H1 (cell line): ENCODE data around the gene SHISA8. TPM values are rescaled to one million over a fixed set of nuclear protein-coding genes. Genes with fewer than 3 reads are reported as not detected.

Experiments
- CTCF ChIA-PET: fragments of 300-600 bp; sonication (Branson Sonifier 250); formaldehyde crosslinking; loops from one replicate; lab custom pipeline; 2021; ENCODE audit not compliant: partially characterized antibody; lab: Charles Lee
- POLR2A ChIA-PET: fragments of 300-600 bp; sonication (Branson Sonifier 250); formaldehyde crosslinking; loops from one replicate; lab custom pipeline; 2021; ENCODE audit warnings: inconsistent platforms; ENCODE audit not compliant: partially characterized antibody; lab: Charles Lee
- DNase-seq, 2 experiments: peaks; one replicate each; pipeline versions ENCODE4 v3.0.0 to v3.0.0-alpha.2; 2010 to 2022; ENCODE audit warnings: low spot score in 2 of 2, low read depth in 1 of 2, mixed read lengths in 1 of 2
- FAIRE-seq: peaks from 2 replicates; lab custom pipeline; 2011; peaks lifted over from hg19 to GRCh38; lab: Jason Lieb, UNC
- H2AFZ ChIP-seq: 2 replicates; pipeline ENCODE4 v1.8.1; 2012; ENCODE audit warnings: low read length, inconsistent platforms
- H2AK5ac ChIP-seq: 2 replicates; pipeline ENCODE4 v1.6.1; 2013; ENCODE audit warnings: low read depth, low read length
- H2BK120ac ChIP-seq: replicated peaks from 2 replicates; pipeline ENCODE3; 2013; ENCODE audit warnings: low read depth, low read length, inconsistent platforms
- H2BK12ac ChIP-seq: 2 replicates; pipeline ENCODE4 v1.6.1; 2013; ENCODE audit warnings: low read depth, low read length
- H2BK15ac ChIP-seq: 2 replicates; pipeline ENCODE4 v1.6.1; 2013; ENCODE audit warnings: low read length
- H2BK20ac ChIP-seq: 2 replicates; pipeline ENCODE4 v1.6.1; 2013; ENCODE audit warnings: low read length
- H2BK5ac ChIP-seq: 2 replicates; pipeline ENCODE4 v1.6.1; 2013; ENCODE audit warnings: low read depth, low read length
- H3K14ac ChIP-seq: 2 replicates; pipeline ENCODE4 v1.6.1; 2013; ENCODE audit warnings: inconsistent platforms; ENCODE audit not compliant: insufficient read length
- H3K18ac ChIP-seq: 2 replicates; pipeline ENCODE4 v1.6.1; 2013; ENCODE audit warnings: low read length; ENCODE audit errors: extremely low read depth
- H3K23ac ChIP-seq: 2 replicates; pipeline ENCODE4 v1.6.1; 2013; ENCODE audit warnings: inconsistent platforms; ENCODE audit not compliant: insufficient read length
- H3K23me2 ChIP-seq: 2 replicates; pipeline ENCODE4 v1.6.1; 2013; ENCODE audit warnings: low read depth, low read length
- H3K27ac ChIP-seq: 2 replicates; pipeline ENCODE4 v1.6.1; 2011; ENCODE audit warnings: low read depth, low read length, inconsistent platforms
- H3K27me3 ChIP-seq, 4 experiments: replicated peaks in 1 of 4; 1 replicate in 1 of 4; 2 replicates in 3 of 4; pipeline versions ENCODE4 v1.6.1 to v1.8.1; 2011 to 2013; ENCODE audit warnings: low read length in 3 of 4, mild to moderate bottlenecking in 3 of 4, inconsistent platforms in 2 of 4, mixed read lengths in 2 of 4, moderate library complexity in 1 of 4; ENCODE audit not compliant: control insufficient read depth in 3 of 4, insufficient read depth in 3 of 4; ENCODE audit errors: extremely low read depth in 1 of 4
- H3K36me3 ChIP-seq, 4 experiments: 2 replicates each; pipeline versions ENCODE4 v1.6.1 to v1.8.1; 2011 to 2013; ENCODE audit warnings: mild to moderate bottlenecking in 4 of 4, low read length in 3 of 4, moderate library complexity in 2 of 4, control low read depth in 1 of 4, inconsistent platforms in 1 of 4; ENCODE audit not compliant: insufficient read depth in 4 of 4, control insufficient read depth in 2 of 4
- H3K4ac ChIP-seq: replicated peaks from 2 replicates; pipeline ENCODE3; 2013; ENCODE audit warnings: low read length, low read depth, mixed read lengths, inconsistent platforms; ENCODE audit not compliant: insufficient read length
- H3K4me1 ChIP-seq, 4 experiments: replicated peaks in 1 of 4; 1 replicate in 1 of 4; 2 replicates in 3 of 4; pipeline versions ENCODE4 v1.6.1 to v1.8.1; 2011 to 2013; ENCODE audit warnings: low read length in 3 of 4, inconsistent platforms in 2 of 4, mixed read lengths in 1 of 4; ENCODE audit not compliant: insufficient read depth in 4 of 4, control insufficient read depth in 3 of 4
- H3K4me2 ChIP-seq, 2 experiments: 2 replicates each; pipeline versions ENCODE4 v1.6.1 to v1.8.1; 2011 to 2013; ENCODE audit warnings: low read depth in 2 of 2, low read length in 2 of 2, control low read depth in 1 of 2, inconsistent platforms in 1 of 2, mild to moderate bottlenecking in 1 of 2; ENCODE audit not compliant: insufficient read depth in 1 of 2
- H3K4me3 ChIP-seq, 4 experiments: fragments of 200-600, 300-600 bp in 1 of 4; sonication (generic), shearing (Covaris generic), sonication (Bioruptor Twin) in 1 of 4; 2 replicates each; pipeline versions ENCODE4 v1.5.1 to v1.8.1; 2011 to 2016; ENCODE audit warnings: low read length in 4 of 4, low read depth in 3 of 4, control low read depth in 2 of 4, inconsistent platforms in 2 of 4, mild to moderate bottlenecking in 2 of 4, mixed read lengths in 1 of 4, moderate library complexity in 1 of 4; ENCODE audit not compliant: insufficient read depth in 2 of 4; ENCODE audit errors: extremely low read depth in 1 of 4
- H3K56ac ChIP-seq: replicated peaks from 2 replicates; pipeline ENCODE3; 2013; ENCODE audit warnings: low read depth, mild to moderate bottlenecking, mixed read lengths, low read length, inconsistent platforms; ENCODE audit not compliant: insufficient read length
- H3K79me1 ChIP-seq: 2 replicates; pipeline ENCODE4 v1.6.1; 2013; ENCODE audit warnings: low read depth, low read length, control low read depth
- H3K79me2 ChIP-seq, 2 experiments: 2 replicates each; pipeline versions ENCODE4 v1.6.1 to v1.8.1; 2012 to 2013; ENCODE audit warnings: low read length in 2 of 2, mild to moderate bottlenecking in 2 of 2, inconsistent platforms in 1 of 2; ENCODE audit not compliant: insufficient read depth in 2 of 2, control insufficient read depth in 1 of 2
- H3K9ac ChIP-seq, 4 experiments: replicated peaks in 1 of 4; 1 replicate in 1 of 4; 2 replicates in 3 of 4; pipeline versions ENCODE4 v1.6.1 to v1.8.1; 2011 to 2013; ENCODE audit warnings: low read depth in 3 of 4, low read length in 3 of 4, control low read depth in 2 of 4, mild to moderate bottlenecking in 2 of 4, moderate library complexity in 2 of 4, inconsistent platforms in 1 of 4; ENCODE audit errors: extremely low read depth in 1 of 4
- H3K9me3 ChIP-seq, 2 experiments: 2 replicates each; pipeline versions ENCODE4 v1.6.1 to v1.8.1; 2012 to 2013; ENCODE audit warnings: mild to moderate bottlenecking in 2 of 2, moderate library complexity in 2 of 2, control low read depth in 1 of 2, inconsistent platforms in 1 of 2, low read depth in 1 of 2, low read length in 1 of 2, mixed read lengths in 1 of 2; ENCODE audit not compliant: insufficient read depth in 2 of 2
- H4K20me1 ChIP-seq, 2 experiments: replicated peaks in 1 of 2; 2 replicates each; pipeline versions ENCODE3 to v1.8.1; 2011 to 2013; ENCODE audit warnings: inconsistent platforms in 2 of 2, low read length in 2 of 2, mild to moderate bottlenecking in 1 of 2; ENCODE audit not compliant: insufficient read depth in 2 of 2, control insufficient read depth in 1 of 2
- H4K5ac ChIP-seq: 2 replicates; pipeline ENCODE4 v1.6.1; 2013; ENCODE audit warnings: low read length, low read depth, mixed read lengths, inconsistent platforms; ENCODE audit not compliant: insufficient read length
- H4K8ac ChIP-seq: 2 replicates; pipeline ENCODE4 v1.8.0; 2013; ENCODE audit warnings: mild to moderate bottlenecking, moderate library complexity, low read length, inconsistent platforms; ENCODE audit not compliant: insufficient read depth; ENCODE audit errors: extremely low read depth
- H4K91ac ChIP-seq: replicated peaks from 2 replicates; pipeline ENCODE3; 2013; ENCODE audit warnings: low read length, mixed read lengths, inconsistent platforms; ENCODE audit not compliant: insufficient read length
- CHD1 ChIP-seq: IDR thresholded peaks from 2 replicates; pipeline ENCODE4 v1.6.1; 2012; ENCODE audit warnings: low read depth, low read length, improper control_type of control experiment
- CHD2 ChIP-seq: IDR thresholded peaks from 2 replicates; pipeline ENCODE4 v1.6.1; 2012; ENCODE audit warnings: low read length, improper control_type of control experiment
- HDAC2 ChIP-seq, 2 experiments: fragments of 300-600 bp in 1 of 2; sonication (generic) in 1 of 2; IDR thresholded peaks; 2 replicates each; pipeline ENCODE4 v1.6.1; 2011 to 2012; ENCODE audit warnings: low read depth in 2 of 2, low read length in 2 of 2, mild to moderate bottlenecking in 2 of 2, moderate library complexity in 2 of 2, borderline replicate concordance in 1 of 2, inconsistent platforms in 1 of 2
- HDAC6 ChIP-seq: IDR thresholded peaks from one replicate; pipeline ENCODE4 v1.7.1; 2012; ENCODE audit warnings: low read depth, mild to moderate bottlenecking, inconsistent platforms, low read length, moderate library complexity
- KDM4A ChIP-seq: IDR thresholded peaks from one replicate; pipeline ENCODE4 v1.7.1; 2012; ENCODE audit warnings: low read depth, mild to moderate bottlenecking, moderate library complexity, low read length, inconsistent platforms; ENCODE audit not compliant: severe bottlenecking
- NANOG ChIP-seq: IDR thresholded peaks from 2 replicates; pipeline ENCODE4 v1.6.1; 2011; ENCODE audit warnings: low read length, low read depth, mild to moderate bottlenecking, inconsistent platforms; ENCODE audit not compliant: insufficient read depth, poor library complexity, severe bottlenecking
- POU5F1 ChIP-seq: IDR thresholded peaks from 2 replicates; pipeline ENCODE4 v1.6.1; 2011; ENCODE audit warnings: low read depth, mild to moderate bottlenecking, low read length, moderate library complexity
- SIRT6 ChIP-seq: IDR thresholded peaks from one replicate; pipeline ENCODE4 v1.7.1; 2012; ENCODE audit warnings: low read length, inconsistent platforms
- SUZ12 ChIP-seq: fragments of 200-600 bp; sonication (generic); IDR thresholded peaks from 2 replicates; pipeline ENCODE4 v1.6.1; 2012; ENCODE audit warnings: mild to moderate bottlenecking, inconsistent platforms, low read length, moderate library complexity, mixed read lengths
- TAF7 ChIP-seq: optimal IDR thresholded peaks from 2 replicates; pipeline ENCODE3; 2011; ENCODE audit warnings: low read depth, mild to moderate bottlenecking, inconsistent platforms, low read length, moderate library complexity, borderline replicate concordance
- TEAD4 ChIP-seq: IDR thresholded peaks from 2 replicates; pipeline ENCODE4 v1.6.1; 2012; ENCODE audit warnings: low read depth, low read length, inconsistent platforms, mixed read lengths
- YY1 ChIP-seq: IDR thresholded peaks from 2 replicates; pipeline ENCODE4 v1.6.1; 2011; ENCODE audit warnings: low read depth, mild to moderate bottlenecking, low read length
- WGBS, 2 experiments: shearing (Covaris generic) in 1 of 2; methylation state at CpG; one replicate each; pipeline versions ENCODE4 v1.1.6 to v1.1.7; 2013 to 2015; ENCODE audit warnings: low lambda C conversion rate in 2 of 2, mixed read lengths in 2 of 2, inconsistent platforms in 1 of 2, low coverage in 1 of 2, missing lambda C conversion rate in 1 of 2; ENCODE audit not compliant: insufficient replicate concordance in 2 of 2, insufficient coverage in 1 of 2, insufficient read length in 1 of 2; ENCODE audit errors: extremely low coverage in 1 of 2, missing lambda C conversion rate in 1 of 2; 5-methylcytosine and 5-hydroxymethylcytosine counted together
- polyA plus RNA-seq, 7 experiments: library from polyadenylated mRNA; depleted of rRNA in 3 of 7; stranded (reverse) in 5 of 7; unstranded in 2 of 7; fragments of >200 nt in 5 of 7; fragments of 200-250 nt in 2 of 7; gene quantifications; 1 replicate in 5 of 7; 2 replicates in 1 of 7; 4 replicates in 1 of 7; pipeline versions ENCODE4 v1.2.1 to v1.2.3, GENCODE V29; 2011 to 2013; ENCODE audit warnings: missing spikeins in 2 of 7, mixed read lengths in 2 of 7
- total RNA-seq: library from RNA; stranded (reverse); fragmentation: NEBNext Ultra II Directional; extraction: Animal tissue kit (Norgen Biotek cat#: 25700); gene quantifications from 2 replicates; pipeline ENCODE4 v1.2.1, GENCODE V29; 2021
- TF ChIP-seq, protein P1 (sequence below): IDR thresholded peaks from 2 replicates; pipeline ENCODE4 v1.6.1; 2012; ENCODE audit warnings: inconsistent platforms

Gene SHISA8
- total and polyA plus RNA-seq, 2 of the 8 experiments (the other 6 are each of a cell fraction or from before 2014, with no cell fraction given): 0.14 to 0.89 TPM

DNA sequence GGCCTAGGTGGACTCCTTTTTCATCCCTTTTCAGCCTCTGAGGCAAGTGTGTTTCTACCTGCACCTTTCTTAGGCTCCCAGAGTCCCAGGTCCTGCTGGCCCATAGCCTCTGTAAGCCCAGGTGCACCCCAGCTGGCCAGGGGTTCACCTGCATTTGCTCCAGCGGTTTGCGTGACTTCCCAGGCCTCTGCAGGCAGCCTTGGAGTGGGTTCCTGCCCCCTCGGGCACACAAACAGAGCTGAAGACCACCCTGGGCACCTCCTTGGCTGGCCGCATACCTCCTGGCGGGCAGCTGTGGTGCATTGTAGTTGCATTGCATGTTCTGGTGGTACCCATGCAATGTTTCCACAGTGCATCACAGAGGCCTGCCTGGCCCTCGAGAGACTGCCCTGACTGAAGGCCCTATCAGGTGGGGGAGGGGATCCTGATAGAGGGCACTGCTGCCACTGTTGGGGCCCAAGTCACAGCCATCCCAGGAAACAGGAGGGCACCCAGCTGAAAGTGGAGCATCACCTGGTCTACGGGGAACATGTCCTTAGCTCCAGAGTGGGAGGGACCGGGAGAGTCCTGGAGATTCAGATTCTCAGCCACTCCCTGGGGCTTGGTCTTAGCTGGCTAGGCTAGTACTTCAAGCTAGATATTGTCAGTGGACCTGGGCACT is 14.1 kb downstream of the SHISA8 start:
- H3K4me1 ChIP-seq: no peaks in the 10 kb centered on the region
- no peaks in the 10 kb centered on the region for H3K27me3 ChIP-seq
- peaks cover 12 to 21% of the 10 kb centered on the region in 2 experiments for H4K20me1 ChIP-seq
- H3K27ac ChIP-seq: no peak overlapping the region
- no peak overlapping the region for H2BK15ac ChIP-seq
- no peak overlapping the region for H2AK5ac ChIP-seq
- H3K9ac ChIP-seq: no peak overlapping the region
- no peaks in the 10 kb centered on the region for H3K79me2 ChIP-seq
- WGBS, 2 experiments: 99% methylated on average over 8 of the region's 8 CpGs; no CpG with 5 or more reads in 1 of the 2 experiments
- no peaks in the 10 kb centered on the region for H3K9me3 ChIP-seq
- no peaks in the 10 kb centered on the region; the same call in 1 of the 2 replicates for H3K79me1 ChIP-seq
- H2BK120ac ChIP-seq: no peak overlapping the region
- no peak overlapping the region for H3K56ac ChIP-seq
- no peak overlapping the region for H2BK5ac ChIP-seq
- no peak overlapping the region for H2AFZ ChIP-seq
- ChIA-PET POLR2A (interaction anchor here (0.6 to 1.3 kb wide), 4 partner anchors 9 to 279 kb away, joined by 3 read pairs; no protein-coding TSS in a partner anchor), CTCF (interaction anchor here (0.6 to 2.7 kb wide), 4 partner anchors 17 to 217 kb away, joined by 3 to 10 read pairs (median 4); no protein-coding TSS in a partner anchor)
- H3K4me2 ChIP-seq: no peak overlapping the region
- no peak overlapping the region for H3K4ac ChIP-seq
- no peak for FAIRE-seq
- H3K36me3 ChIP-seq: peaks cover 43 to 74% (median 63%) of the 10 kb centered on the region in 4 experiments
- no peak overlapping the region for H3K23ac ChIP-seq
- H3K18ac ChIP-seq: no peak overlapping the region
- H4K91ac ChIP-seq: no peak overlapping the region
- no peak overlapping the region; the same call in 1 of the 2 replicates for H4K8ac ChIP-seq
- no peak overlapping the region for H4K5ac ChIP-seq
- no peak for DNase-seq
- no peaks in the 10 kb centered on the region for H3K23me2 ChIP-seq
- no peak overlapping the region for H3K4me3 ChIP-seq
- H2BK20ac ChIP-seq: no peak overlapping the region
- H3K14ac ChIP-seq: no peak overlapping the region
- no peak overlapping the region for H2BK12ac ChIP-seq
- TF ChIP-seq, protein P1, sequence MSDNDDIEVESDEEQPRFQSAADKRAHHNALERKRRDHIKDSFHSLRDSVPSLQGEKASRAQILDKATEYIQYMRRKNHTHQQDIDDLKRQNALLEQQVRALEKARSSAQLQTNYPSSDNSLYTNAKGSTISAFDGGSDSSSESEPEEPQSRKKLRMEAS: no peak
- TF ChIP-seq SIRT6 (no peak), TAF7 (no peak), TEAD4 (no peak), HDAC6 (no peak), NANOG (no peak), CHD1 (no peak), YY1 (no peak), CHD2 (no peak), KDM4A (no peak), SUZ12 (no peak), POU5F1 (no peak), HDAC2 (IDR thresholded peaks at IDR 0.05; ENCODE audit: borderline replicate concordance in 1 of 2, low read depth in 2 of 2, low read length in 2 of 2) (no peak)
